T-helper 17 cell (primary cell): Measurements from ENCODE around the gene BRI3. TPM values are rescaled to one million over a fixed set of nuclear protein-coding genes. Genes with fewer than 3 reads are reported as not detected.
A peak's percentile ranks its signal among the peaks of the same experiment; 100 is the strongest.

Experiments
- ATAC-seq: fragments of 150-1000 bp; cut with Tn5 transposase; 2 replicates; pipeline ENCODE4 v1.10.0; 2021; ENCODE audit warnings: mild to moderate bottlenecking, moderate library complexity
- DNase-seq, 3 donors: peaks; one replicate each; pipeline versions ENCODE4 v3.0.0 to v3.0.0-alpha.2; 2020 to 2021
- H3K9me3 ChIP-seq: one replicate; pipeline ENCODE4 v1.7.0; 2013; ENCODE audit warnings: low read length, mild to moderate bottlenecking; ENCODE audit not compliant: control insufficient read depth, poor library complexity, severe bottlenecking
- H3K27ac Mint-ChIP-seq: one replicate; pipeline ENCODE4 v1.8.0; 2022; ENCODE audit warnings: mild to moderate bottlenecking, moderate library complexity, mixed read lengths
- H3K27me3 Mint-ChIP-seq: one replicate; pipeline ENCODE4 v1.8.0; 2022; ENCODE audit warnings: mixed read lengths
- H3K36me3 Mint-ChIP-seq: one replicate; pipeline ENCODE4 v1.8.0; 2022; ENCODE audit warnings: low read depth, mixed read lengths
- H3K4me1 Mint-ChIP-seq: one replicate; pipeline ENCODE4 v1.8.0; 2022; ENCODE audit warnings: mild to moderate bottlenecking, mixed read lengths
- H3K4me3 Mint-ChIP-seq: one replicate; pipeline ENCODE4 v1.8.0; 2022; ENCODE audit warnings: mild to moderate bottlenecking, moderate library complexity, mixed read lengths
- total RNA-seq, 4 donors: library from RNA in 2 of 4; stranded (reverse) in 2 of 4; gene quantifications; one replicate each; pipeline ENCODE4 v1.2.3 and lab custom pipeline; 2022 to 2026

Gene BRI3
- total RNA-seq, 2 donors from 2014 or later = 67.1 to 77.1 TPM

DNA sequence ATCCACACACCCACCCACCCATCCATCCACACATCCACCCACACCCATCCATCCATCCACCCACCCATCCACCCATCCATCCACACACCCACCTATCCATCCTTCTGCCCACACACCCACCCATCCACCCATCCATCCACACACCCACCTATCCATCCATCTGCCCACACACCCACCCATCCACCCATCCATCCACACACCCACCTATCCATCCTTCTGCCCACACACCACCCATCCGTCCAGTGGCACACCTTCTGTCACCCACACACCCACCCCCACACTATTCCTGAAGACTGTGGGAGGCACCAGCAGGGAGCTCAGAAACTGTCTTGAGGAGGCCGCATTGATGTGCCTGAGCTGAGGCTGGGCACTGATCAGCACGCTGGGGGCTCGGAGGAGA is 38.6 kb upstream of the BRI3 start:
- Mint-ChIP-seq H3K36me3 (no peaks in the 10 kb centered on the region), H3K27me3 (no peaks in the 10 kb centered on the region), H3K27ac (no peak overlapping the region), H3K4me3 (no peak overlapping the region), H3K4me1 (peaks cover 5% of the 10 kb centered on the region)
- ATAC-seq = no peak
- no peak for DNase-seq
- no peaks in the 10 kb centered on the region for H3K9me3 ChIP-seq

DNA sequence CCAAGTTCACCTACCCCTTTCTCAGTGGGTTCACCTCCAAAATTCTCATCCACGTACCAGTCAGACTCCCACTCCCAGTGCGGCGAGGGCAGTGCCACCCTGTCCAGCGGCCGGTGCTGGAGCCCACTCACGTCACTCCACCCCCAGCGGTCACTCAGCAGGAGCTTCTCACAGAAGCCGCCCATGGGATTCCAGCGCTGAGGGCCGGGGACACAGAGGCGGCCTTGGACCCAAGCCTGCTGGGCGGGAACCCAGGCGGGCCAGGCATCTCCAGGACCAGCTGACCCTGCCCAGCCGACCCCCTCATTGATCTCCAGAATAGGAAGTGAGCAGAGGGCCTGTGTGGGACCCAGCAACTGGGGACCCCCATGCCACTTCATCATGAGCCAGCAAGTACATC is 36.6 kb upstream of the BRI3 start:
- no peaks in the 10 kb centered on the region for H3K9me3 ChIP-seq
- Mint-ChIP-seq H3K4me1 (peaks cover 16% of the 10 kb centered on the region), H3K36me3 (no peaks in the 10 kb centered on the region), H3K4me3 (no peak overlapping the region), H3K27ac (no peak overlapping the region), H3K27me3 (no peaks in the 10 kb centered on the region)
- ATAC-seq (no peak), DNase-seq (no peak)

DNA sequence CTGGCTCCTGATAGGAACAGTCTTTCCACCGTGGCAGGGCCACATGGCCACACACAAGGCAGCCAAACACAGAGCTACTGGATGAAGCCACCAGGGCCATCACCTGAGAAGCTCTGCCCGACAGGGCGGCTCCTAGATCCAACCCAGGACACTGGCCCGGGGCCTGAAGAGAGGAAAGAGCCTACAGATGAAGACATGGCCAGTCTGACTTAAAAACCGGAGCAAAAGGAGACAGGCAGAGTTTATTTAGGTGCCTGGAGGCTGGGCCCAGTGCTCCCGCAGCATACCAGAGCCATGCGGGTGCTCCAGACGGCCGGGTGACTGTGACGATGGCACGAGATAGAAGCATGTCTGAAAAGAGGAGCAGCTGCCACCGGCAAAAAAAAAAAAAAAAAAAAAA is 33.3 kb upstream of the BRI3 start:
- Mint-ChIP-seq H3K4me3 (no peak overlapping the region), H3K4me1 (peaks cover 37% of the 10 kb centered on the region), H3K27ac (peak overlapping the region; percentile 94), H3K27me3 (no peaks in the 10 kb centered on the region), H3K36me3 (no peaks in the 10 kb centered on the region)
- DNase-seq = no peak
- no peak for ATAC-seq
- H3K9me3 ChIP-seq = no peaks in the 10 kb centered on the region

DNA sequence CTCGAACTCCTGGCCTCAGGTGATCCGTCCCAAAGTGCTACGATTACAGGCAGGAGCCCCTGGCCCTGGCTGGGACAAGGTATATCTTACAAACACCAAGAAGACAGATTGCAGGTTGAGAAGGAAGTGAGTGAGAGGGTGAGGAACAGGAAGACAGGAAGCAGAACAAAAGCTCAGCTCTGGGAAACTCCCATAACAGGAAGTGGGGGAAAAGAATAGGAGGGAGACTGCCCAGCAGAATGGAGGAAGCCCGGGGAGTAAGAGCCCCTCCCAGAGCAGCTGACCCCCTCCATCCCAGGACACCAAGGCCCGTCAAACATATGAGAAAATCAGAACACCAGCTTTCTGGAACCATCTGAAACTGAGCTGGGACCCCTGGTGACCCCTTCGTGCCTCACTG is 32.4 kb upstream of the BRI3 start:
- no peak for DNase-seq
- Mint-ChIP-seq H3K36me3 (no peaks in the 10 kb centered on the region), H3K27ac (peak overlapping the region; percentile 94), H3K27me3 (no peaks in the 10 kb centered on the region), H3K4me3 (peak overlapping the region; percentile 82), H3K4me1 (peaks cover 42% of the 10 kb centered on the region)
- H3K9me3 ChIP-seq = no peaks in the 10 kb centered on the region
- no peak for ATAC-seq

- Mint-ChIP-seq H3K27me3 (no peaks in the 10 kb centered on the region), H3K4me1 (peaks cover 48% of the 10 kb centered on the region), H3K27ac (peak overlapping the region; percentile 94), H3K36me3 (no peaks in the 10 kb centered on the region), H3K4me3 (peak overlapping the region; percentile 93)
- peak; percentile 31 for ATAC-seq
- peak in 1 of 3 donors; percentile 22 for DNase-seq
- H3K9me3 ChIP-seq = no peaks in the 10 kb centered on the region
Observed at GRCh38 chr7:98250789-98251188, 30.7 kb upstream of the BRI3 start.

DNA sequence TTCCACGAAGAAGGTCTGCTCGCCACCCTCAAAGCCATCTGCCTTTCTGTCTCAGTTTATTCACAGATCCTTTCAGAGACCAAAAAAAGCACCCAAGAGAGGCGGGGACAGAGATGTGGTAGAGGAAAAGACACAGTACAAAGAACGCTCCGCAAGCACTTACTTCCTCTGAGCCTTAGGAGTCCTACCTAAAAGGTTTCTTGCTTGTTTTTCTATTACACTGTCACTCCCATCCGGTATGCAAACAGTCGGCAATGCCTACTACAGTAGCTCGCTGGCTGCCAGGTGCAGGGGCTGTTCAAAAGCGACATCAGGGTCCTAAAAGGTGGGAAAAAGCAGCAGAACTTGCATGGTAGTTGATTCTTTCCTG is 30.3 kb upstream of the BRI3 start:
- H3K4me1 Mint-ChIP-seq = peaks cover 48% of the 10 kb centered on the region
- H3K4me3 Mint-ChIP-seq = peak overlapping the region; percentile 93
- ATAC-seq (peak; percentile 70), DNase-seq (peak in 2 of 3 donors; percentile 18 to 27)
- no peaks in the 10 kb centered on the region for H3K9me3 ChIP-seq
- H3K36me3 Mint-ChIP-seq = no peaks in the 10 kb centered on the region
- H3K27ac Mint-ChIP-seq = peak overlapping the region; percentile 94
- no peaks in the 10 kb centered on the region for H3K27me3 Mint-ChIP-seq

DNA sequence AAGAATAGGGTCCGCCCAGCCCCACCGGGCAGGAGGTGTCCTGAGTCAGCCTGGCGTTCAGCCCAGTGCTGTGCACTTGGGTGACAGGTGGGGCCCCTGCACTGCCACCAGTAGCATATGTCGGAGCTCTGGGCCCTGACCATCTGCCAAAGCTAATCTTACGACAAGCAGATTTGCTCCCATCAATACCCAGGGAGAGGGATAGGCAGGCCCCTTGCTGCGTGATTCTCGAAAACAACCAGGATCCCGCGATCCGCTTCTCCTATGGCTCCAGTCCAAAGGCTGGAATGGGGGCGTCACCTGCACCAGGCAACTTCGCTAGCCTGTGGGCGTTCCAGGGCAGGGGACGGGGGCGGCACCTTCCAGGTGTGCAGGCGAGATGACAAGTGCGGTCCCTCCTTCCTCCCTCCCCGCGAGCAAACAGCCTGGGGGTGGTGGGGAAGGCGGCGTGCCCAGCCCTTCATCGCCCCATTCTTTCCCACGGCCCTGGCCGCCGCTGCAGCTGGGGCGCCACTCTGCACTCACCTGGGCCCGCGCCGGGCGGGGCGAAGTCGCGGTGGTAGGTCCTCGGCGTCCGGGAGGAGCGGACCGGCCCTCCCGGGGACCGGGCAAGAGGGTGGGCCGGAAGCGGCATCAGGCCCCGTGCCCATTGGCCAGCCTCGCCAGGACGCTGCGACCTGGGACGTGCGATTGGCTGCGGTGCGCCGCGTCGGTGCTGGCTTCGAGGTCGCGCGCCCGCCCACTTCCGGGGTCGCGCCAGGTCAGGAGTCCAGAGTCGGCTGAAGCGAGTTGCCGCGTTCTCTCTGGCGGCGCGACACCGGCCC is 29.7 kb upstream of the BRI3 start, which contains the start of gene TECPR1:
Gene TECPR1, minus strand, starts transcription at position 632 of the 824 bp plus-strand sequence. CDS start 6,086 bp downstream, outside the sequence.
- DNase-seq (peak; percentile 66 to 87 (median 80)), ATAC-seq (peak; percentile 84)
- no peaks in the 10 kb centered on the region for H3K9me3 ChIP-seq
- no peaks in the 10 kb centered on the region for H3K27me3 Mint-ChIP-seq
- H3K4me1 Mint-ChIP-seq = peaks cover 51% of the 10 kb centered on the region
- no peaks in the 10 kb centered on the region for H3K36me3 Mint-ChIP-seq
- peak within 1 kb of the TSS; percentile 94 for H3K27ac Mint-ChIP-seq
- H3K4me3 Mint-ChIP-seq = peak within 1 kb of the TSS; percentile 93

DNA sequence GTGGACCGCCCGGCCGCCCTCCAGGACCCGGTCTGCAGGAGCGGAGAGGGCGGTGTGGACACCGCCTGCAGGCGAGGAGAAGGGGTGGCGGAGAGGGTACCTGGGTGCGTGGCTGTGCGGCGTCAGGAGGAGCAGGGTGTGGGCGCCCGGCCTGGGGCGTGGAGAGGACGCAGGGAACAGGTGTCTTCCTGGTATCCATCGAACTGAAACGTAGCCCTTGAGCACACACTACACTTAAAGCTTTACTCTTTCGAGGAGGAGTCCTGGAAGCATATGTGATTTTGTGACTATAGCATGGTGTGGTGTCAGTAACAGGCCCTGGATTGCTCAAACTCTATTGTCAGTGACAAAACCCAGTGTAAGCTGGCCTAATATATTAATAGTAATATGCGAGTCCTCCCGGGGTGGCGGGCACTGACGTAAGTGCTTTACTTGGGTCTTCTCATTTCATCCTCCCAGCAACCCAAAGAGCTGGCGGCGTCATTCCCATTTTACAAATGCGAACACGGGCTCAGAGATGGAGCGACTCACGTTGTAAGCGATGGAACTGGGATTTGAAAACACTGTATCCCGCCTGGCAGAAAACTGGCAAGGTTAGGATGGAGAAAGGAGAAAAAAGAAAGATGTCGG is 28.9 kb upstream of the BRI3 start:
- DNase-seq = no peak
- Mint-ChIP-seq H3K4me1 (peaks cover 50% of the 10 kb centered on the region), H3K27me3 (no peaks in the 10 kb centered on the region), H3K4me3 (peak overlapping the region; percentile 93), H3K27ac (peak overlapping the region; percentile 94), H3K36me3 (no peaks in the 10 kb centered on the region)
- peak; percentile 27 for ATAC-seq
- no peaks in the 10 kb centered on the region for H3K9me3 ChIP-seq

- no peaks in the 10 kb centered on the region for H3K36me3 Mint-ChIP-seq
- DNase-seq (no peak), ATAC-seq (no peak)
- H3K4me3 Mint-ChIP-seq = no peak overlapping the region
- H3K27ac Mint-ChIP-seq = peak overlapping the region; percentile 59
- no peaks in the 10 kb centered on the region for H3K9me3 ChIP-seq
- no peaks in the 10 kb centered on the region for H3K27me3 Mint-ChIP-seq
- H3K4me1 Mint-ChIP-seq = peaks cover 36% of the 10 kb centered on the region
Observed at GRCh38 chr7:98254516-98254915, 27.0 kb upstream of the BRI3 start.

- H3K4me1 Mint-ChIP-seq = peaks cover 35% of the 10 kb centered on the region
- no peak for DNase-seq
Observed at GRCh38 chr7:98254951-98255610, 26.4 kb upstream of the BRI3 start.

GRCh38 chr7:98256431-98256830 is 25.1 kb upstream of the BRI3 start:
- no peaks in the 10 kb centered on the region for H3K36me3 Mint-ChIP-seq

More at GRCh38 chr7:98254951-98255610, 26.4 kb upstream of the BRI3 start:
- Mint-ChIP-seq H3K4me3 (no peak overlapping the region), H3K27ac (peak overlapping the region; percentile 59), H3K27me3 (no peaks in the 10 kb centered on the region), H3K36me3 (no peaks in the 10 kb centered on the region)
- H3K9me3 ChIP-seq = no peaks in the 10 kb centered on the region
- ATAC-seq = no peak

GRCh38 chr7:98257701-98258100 is 23.8 kb upstream of the BRI3 start:
- H3K27me3 Mint-ChIP-seq = no peaks in the 10 kb centered on the region
- no peaks in the 10 kb centered on the region for H3K9me3 ChIP-seq
- no peak for ATAC-seq
- no peak overlapping the region for H3K4me3 Mint-ChIP-seq
- DNase-seq = no peak
- no peak overlapping the region for H3K27ac Mint-ChIP-seq
- H3K4me1 Mint-ChIP-seq = peaks cover 19% of the 10 kb centered on the region
- H3K36me3 Mint-ChIP-seq = no peaks in the 10 kb centered on the region

More at GRCh38 chr7:98256431-98256830, 25.1 kb upstream of the BRI3 start:
- Mint-ChIP-seq H3K4me3 (no peak overlapping the region), H3K27me3 (no peaks in the 10 kb centered on the region), H3K4me1 (peaks cover 25% of the 10 kb centered on the region), H3K27ac (no peak overlapping the region)
- H3K9me3 ChIP-seq = no peaks in the 10 kb centered on the region
- DNase-seq = no peak
- ATAC-seq = no peak

GRCh38 chr7:98265841-98266271 is 15.6 kb upstream of the BRI3 start:
- Mint-ChIP-seq H3K27me3 (no peaks in the 10 kb centered on the region), H3K27ac (no peak overlapping the region), H3K4me1 (peaks cover 6% of the 10 kb centered on the region), H3K4me3 (no peak overlapping the region), H3K36me3 (no peaks in the 10 kb centered on the region)
- H3K9me3 ChIP-seq = no peaks in the 10 kb centered on the region
- DNase-seq = no peak
- no peak for ATAC-seq
